GM23338 (cell line): Measurements from ENCODE around the gene NTRK3. TPM values are rescaled to one million over a fixed set of nuclear protein-coding genes. Genes with fewer than 3 reads are reported as not detected.

Source experiments
- ATAC-seq: fragments of 200-7000 bp; cut with Tn5 transposase; 3 replicates; pipeline ENCODE4 v1.9.1; 2020
- DNase-seq: peaks from one replicate; pipeline ENCODE4 v3.0.0-alpha.2; 2015; ENCODE audit warnings: low spot score
- H2AFZ ChIP-seq: fragments of 200-600 bp; sonication (generic); 2 replicates; pipeline ENCODE4 v1.8.0; 2016; ENCODE audit warnings: antibody characterized with exemption, mild to moderate bottlenecking, moderate library complexity
- H3F3A ChIP-seq: fragments of 200-600 bp; sonication (generic); replicated peaks from 2 replicates; pipeline ENCODE4 v1.8.0; 2017; ENCODE audit warnings: antibody characterized with exemption, mixed run types, low read depth
- H3K27ac ChIP-seq: fragments of 200-600 bp; sonication (generic); 2 replicates; pipeline ENCODE4 v1.6.1; 2016; ENCODE audit warnings: low read depth
- H3K27me3 ChIP-seq: fragments of 200-600 bp; sonication (generic); 2 replicates; pipeline ENCODE4 v1.8.0; 2016; ENCODE audit warnings: mild to moderate bottlenecking, mixed run types, moderate library complexity; ENCODE audit not compliant: insufficient read depth
- H3K36me3 ChIP-seq: fragments of 200-600 bp; sonication (generic); 2 replicates; pipeline ENCODE4 v1.8.0; 2016; ENCODE audit warnings: mild to moderate bottlenecking; ENCODE audit not compliant: insufficient read depth
- H3K4me1 ChIP-seq: fragments of 200-600 bp; sonication (generic); 2 replicates; pipeline ENCODE4 v1.8.0; 2016; ENCODE audit warnings: mild to moderate bottlenecking, moderate library complexity; ENCODE audit not compliant: insufficient read depth
- H3K4me2 ChIP-seq: fragments of 200-600 bp; sonication (generic); 2 replicates; pipeline ENCODE4 v1.7.1; 2017; ENCODE audit warnings: mixed run types
- H3K4me3 ChIP-seq: fragments of 200-600 bp; sonication (generic); 2 replicates; pipeline ENCODE4 v1.6.1; 2016; ENCODE audit warnings: mixed run types
- H3K79me2 ChIP-seq: fragments of 200-600 bp; sonication (generic); replicated peaks from 2 replicates; pipeline ENCODE4 v1.8.0; 2017; ENCODE audit warnings: mild to moderate bottlenecking; ENCODE audit not compliant: insufficient read depth
- H3K9me2 ChIP-seq: fragments of 200-600 bp; sonication (generic); 2 replicates; pipeline ENCODE4 v1.8.0; 2017; ENCODE audit not compliant: insufficient read depth
- H4K20me1 ChIP-seq: fragments of 200-600 bp; sonication (generic); replicated peaks from 2 replicates; pipeline ENCODE4 v1.8.0; 2017; ENCODE audit warnings: mild to moderate bottlenecking; ENCODE audit not compliant: insufficient read depth
- H3K27ac Mint-ChIP-seq: 2 replicates; pipeline ENCODE4 v1.8.0; 2020; ENCODE audit warnings: inconsistent platforms, mild to moderate bottlenecking, moderate library complexity, mixed read lengths
- H3K27me3 Mint-ChIP-seq: 3 replicates; pipeline ENCODE4 v1.8.0; 2022; ENCODE audit warnings: low read depth, mild to moderate bottlenecking, moderate library complexity, mixed read lengths, inconsistent platforms; ENCODE audit not compliant: insufficient read depth, poor library complexity
- H3K36me3 Mint-ChIP-seq: 3 replicates; pipeline ENCODE4 v1.8.0; 2021; ENCODE audit warnings: low read depth, mild to moderate bottlenecking, inconsistent platforms, moderate library complexity, mixed read lengths
- H3K4me1 Mint-ChIP-seq: 3 replicates; pipeline ENCODE4 v1.8.0; 2020; ENCODE audit warnings: mild to moderate bottlenecking, inconsistent platforms, mixed read lengths
- H3K4me3 Mint-ChIP-seq: 3 replicates; pipeline ENCODE4 v1.8.0; 2021; ENCODE audit warnings: moderate library complexity, mild to moderate bottlenecking, inconsistent platforms, mixed read lengths
- H3K9me3 Mint-ChIP-seq: 3 replicates; pipeline ENCODE4 v1.8.0; 2020; ENCODE audit warnings: moderate library complexity, mild to moderate bottlenecking, inconsistent platforms, mixed read lengths
- CREB1 ChIP-seq: fragments of 250-450 bp; sonication (Bioruptor Pico); IDR thresholded peaks from 2 replicates; pipeline ENCODE4 v1.5.0; 2020; ENCODE audit warnings: low read depth, mild to moderate bottlenecking, moderate library complexity
- CTCF ChIP-seq, 2 experiments: fragments of 200-600 bp in 1 of 2; sonication (generic) in 1 of 2; conservative IDR thresholded peaks; 2 replicates each; pipeline versions ENCODE4 v1.5.1 to v1.6.1; 2016 to 2017; ENCODE audit warnings: antibody characterized with exemption in 2 of 2, low read depth in 2 of 2, mild to moderate bottlenecking in 2 of 2, moderate library complexity in 1 of 2
- ETS1 ChIP-seq: IDR thresholded peaks from 2 replicates; pipeline ENCODE4 v1.6.1; 2016; ENCODE audit warnings: antibody characterized with exemption
- EZH2 ChIP-seq: fragments of 200-600 bp; sonication (generic); IDR thresholded peaks from one replicate; pipeline ENCODE4 v1.8.0; 2017; ENCODE audit warnings: antibody characterized with exemption, mild to moderate bottlenecking, low read depth; ENCODE audit not compliant: unreplicated experiment
- EZH2phosphoT487 ChIP-seq: fragments of 200-600 bp; sonication (generic); IDR thresholded peaks from one replicate; pipeline ENCODE4 v1.8.1; 2018; ENCODE audit warnings: antibody characterized with exemption; ENCODE audit not compliant: unreplicated experiment
- JUNB ChIP-seq: IDR thresholded peaks from one replicate; pipeline ENCODE4 v1.6.1; 2016; ENCODE audit warnings: antibody characterized with exemption; ENCODE audit not compliant: unreplicated experiment
- NANOG ChIP-seq: IDR thresholded peaks from 2 replicates; pipeline ENCODE4 v1.6.1; 2016; ENCODE audit warnings: antibody characterized with exemption, borderline replicate concordance
- POLR2AphosphoS5 ChIP-seq: IDR thresholded peaks from 2 replicates; pipeline ENCODE4 v1.6.1; 2016; ENCODE audit warnings: antibody characterized with exemption, low read depth
- REST ChIP-seq: IDR thresholded peaks from one replicate; pipeline ENCODE4 v1.6.1; 2018; ENCODE audit warnings: antibody characterized with exemption; ENCODE audit not compliant: unreplicated experiment
- STAT1 ChIP-seq: IDR thresholded peaks from one replicate; pipeline ENCODE4 v1.6.1; 2016; ENCODE audit warnings: antibody characterized with exemption; ENCODE audit not compliant: unreplicated experiment
- ZNF114 ChIP-seq: fragments of 250-450 bp; sonication (Bioruptor Pico); IDR thresholded peaks from 2 replicates; pipeline ENCODE4 v1.5.0; 2020; ENCODE audit warnings: mild to moderate bottlenecking, moderate library complexity
- ZNF331 ChIP-seq: fragments of 250-450 bp; sonication (Bioruptor Pico); IDR thresholded peaks from 2 replicates; pipeline ENCODE4 v1.5.0; 2020; ENCODE audit warnings: low read depth, mild to moderate bottlenecking, moderate library complexity
- polyA plus RNA-seq: library from polyadenylated mRNA; unstranded; fragments of >200 nt; fragmentation: Nextera tagmentation; extraction: Ambion mirVana; gene quantifications from 2 replicates; pipeline ENCODE4 v1.2.1, GENCODE V29; 2016
- total RNA-seq: library from RNA; depleted of rRNA; stranded (reverse); fragments of >200 nt; shearing (Covaris generic); gene quantifications from 2 replicates; pipeline ENCODE4 v1.2.3, GENCODE V29; 2014
- TF ChIP-seq, protein P1 (sequence below): fragments of 250-450 bp; sonication (Bioruptor Pico); IDR thresholded peaks from 2 replicates; pipeline ENCODE4 v1.5.0; 2020; ENCODE audit warnings: mild to moderate bottlenecking, moderate library complexity

NTRK3 gene
- total and polyA plus RNA-seq, 2 experiments from 2014 or later, result 3.1 to 5.3 TPM

DNA sequence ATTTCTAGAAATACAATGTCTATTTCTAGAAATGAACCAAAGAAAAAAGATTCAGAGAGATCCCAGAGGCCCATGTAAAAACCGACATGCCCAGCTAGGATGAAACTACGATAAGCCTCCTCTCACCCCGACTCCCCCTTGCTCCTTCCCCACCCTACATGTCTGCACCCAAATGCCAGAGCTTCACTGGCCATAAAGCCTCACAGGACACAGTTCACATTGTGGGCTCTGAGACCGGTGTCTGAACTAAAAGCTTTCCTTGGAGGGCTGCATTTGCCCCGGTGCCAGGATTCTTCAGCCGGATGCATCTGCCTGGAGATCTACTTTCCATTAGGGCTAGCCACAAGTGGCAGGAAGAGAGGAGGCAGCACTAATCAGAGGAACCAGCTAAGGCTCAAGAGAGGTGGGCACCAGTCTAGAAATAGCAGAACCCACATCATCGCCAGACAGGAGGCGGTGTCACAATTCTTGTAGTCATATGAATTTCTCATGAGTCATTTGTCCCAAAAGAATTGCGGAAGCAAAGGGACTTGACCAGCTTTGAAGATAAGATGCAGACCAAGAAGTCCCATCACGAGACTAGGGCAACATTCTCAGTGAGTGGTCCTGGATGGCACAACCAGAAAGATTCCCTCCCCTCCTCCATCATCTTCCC, 353.6 kb downstream of the NTRK3 start:
- DNase-seq, result no peak

More for the DNA sequence above, 353.6 kb downstream of the NTRK3 start:
- ATAC-seq, result no peak
- TF ChIP-seq JUNB (no peak), ZNF114 (no peak), ETS1 (no peak), EZH2 (no peak), CREB1 (CRISPR knock-in tag) (no peak), STAT1 (no peak), EZH2phosphoT487 (no peak), CTCF (conservative IDR thresholded peaks at IDR 0.05; ENCODE audit: low read depth in 2 of 2) (no peak), ZNF331 (no peak), REST (no peak), POLR2AphosphoS5 (no peak), NANOG (no peak)
- TF ChIP-seq, protein P1, sequence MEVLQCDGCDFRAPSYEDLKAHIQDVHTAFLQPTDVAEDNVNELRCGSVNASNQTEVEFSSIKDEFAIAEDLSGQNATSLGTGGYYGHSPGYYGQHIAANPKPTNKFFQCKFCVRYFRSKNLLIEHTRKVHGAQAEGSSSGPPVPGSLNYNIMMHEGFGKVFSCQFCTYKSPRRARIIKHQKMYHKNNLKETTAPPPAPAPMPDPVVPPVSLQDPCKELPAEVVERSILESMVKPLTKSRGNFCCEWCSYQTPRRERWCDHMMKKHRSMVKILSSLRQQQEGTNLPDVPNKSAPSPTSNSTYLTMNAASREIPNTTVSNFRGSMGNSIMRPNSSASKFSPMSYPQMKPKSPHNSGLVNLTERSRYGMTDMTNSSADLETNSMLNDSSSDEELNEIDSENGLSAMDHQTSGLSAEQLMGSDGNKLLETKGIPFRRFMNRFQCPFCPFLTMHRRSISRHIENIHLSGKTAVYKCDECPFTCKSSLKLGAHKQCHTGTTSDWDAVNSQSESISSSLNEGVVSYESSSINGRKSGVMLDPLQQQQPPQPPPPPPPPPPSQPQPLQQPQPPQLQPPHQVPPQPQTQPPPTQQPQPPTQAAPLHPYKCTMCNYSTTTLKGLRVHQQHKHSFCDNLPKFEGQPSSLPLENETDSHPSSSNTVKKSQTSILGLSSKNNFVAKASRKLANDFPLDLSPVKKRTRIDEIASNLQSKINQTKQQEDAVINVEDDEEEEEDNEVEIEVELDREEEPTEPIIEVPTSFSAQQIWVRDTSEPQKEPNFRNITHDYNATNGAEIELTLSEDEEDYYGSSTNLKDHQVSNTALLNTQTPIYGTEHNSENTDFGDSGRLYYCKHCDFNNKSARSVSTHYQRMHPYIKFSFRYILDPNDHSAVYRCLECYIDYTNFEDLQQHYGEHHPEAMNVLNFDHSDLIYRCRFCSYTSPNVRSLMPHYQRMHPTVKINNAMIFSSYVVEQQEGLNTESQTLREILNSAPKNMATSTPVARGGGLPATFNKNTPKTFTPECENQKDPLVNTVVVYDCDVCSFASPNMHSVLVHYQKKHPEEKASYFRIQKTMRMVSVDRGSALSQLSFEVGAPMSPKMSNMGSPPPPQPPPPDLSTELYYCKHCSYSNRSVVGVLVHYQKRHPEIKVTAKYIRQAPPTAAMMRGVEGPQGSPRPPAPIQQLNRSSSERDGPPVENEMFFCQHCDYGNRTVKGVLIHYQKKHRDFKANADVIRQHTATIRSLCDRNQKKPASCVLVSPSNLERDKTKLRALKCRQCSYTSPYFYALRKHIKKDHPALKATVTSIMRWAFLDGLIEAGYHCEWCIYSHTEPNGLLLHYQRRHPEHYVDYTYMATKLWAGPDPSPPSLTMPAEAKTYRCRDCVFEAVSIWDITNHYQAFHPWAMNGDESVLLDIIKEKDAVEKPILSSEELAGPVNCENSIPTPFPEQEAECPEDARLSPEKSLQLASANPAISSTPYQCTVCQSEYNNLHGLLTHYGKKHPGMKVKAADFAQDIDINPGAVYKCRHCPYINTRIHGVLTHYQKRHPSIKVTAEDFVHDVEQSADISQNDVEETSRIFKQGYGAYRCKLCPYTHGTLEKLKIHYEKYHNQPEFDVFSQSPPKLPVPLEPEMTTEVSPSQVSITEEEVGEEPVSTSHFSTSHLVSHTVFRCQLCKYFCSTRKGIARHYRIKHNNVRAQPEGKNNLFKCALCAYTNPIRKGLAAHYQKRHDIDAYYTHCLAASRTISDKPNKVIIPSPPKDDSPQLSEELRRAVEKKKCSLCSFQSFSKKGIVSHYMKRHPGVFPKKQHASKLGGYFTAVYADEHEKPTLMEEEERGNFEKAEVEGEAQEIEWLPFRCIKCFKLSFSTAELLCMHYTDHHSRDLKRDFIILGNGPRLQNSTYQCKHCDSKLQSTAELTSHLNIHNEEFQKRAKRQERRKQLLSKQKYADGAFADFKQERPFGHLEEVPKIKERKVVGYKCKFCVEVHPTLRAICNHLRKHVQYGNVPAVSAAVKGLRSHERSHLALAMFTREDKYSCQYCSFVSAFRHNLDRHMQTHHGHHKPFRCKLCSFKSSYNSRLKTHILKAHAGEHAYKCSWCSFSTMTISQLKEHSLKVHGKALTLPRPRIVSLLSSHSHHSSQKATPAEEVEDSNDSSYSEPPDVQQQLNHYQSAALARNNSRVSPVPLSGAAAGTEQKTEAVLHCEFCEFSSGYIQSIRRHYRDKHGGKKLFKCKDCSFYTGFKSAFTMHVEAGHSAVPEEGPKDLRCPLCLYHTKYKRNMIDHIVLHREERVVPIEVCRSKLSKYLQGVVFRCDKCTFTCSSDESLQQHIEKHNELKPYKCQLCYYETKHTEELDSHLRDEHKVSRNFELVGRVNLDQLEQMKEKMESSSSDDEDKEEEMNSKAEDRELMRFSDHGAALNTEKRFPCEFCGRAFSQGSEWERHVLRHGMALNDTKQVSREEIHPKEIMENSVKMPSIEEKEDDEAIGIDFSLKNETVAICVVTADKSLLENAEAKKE (CRISPR knock-in tag), result no peak
- H3K27me3 ChIP-seq, result no peaks in the 10 kb centered on the region
- no peaks in the 10 kb centered on the region for H4K20me1 ChIP-seq
- H3K27ac ChIP-seq, result no peak overlapping the region
- Mint-ChIP-seq H3K27ac (no peak overlapping the region), H3K4me3 (no peak overlapping the region), H3K27me3 (peaks cover 8% of the 10 kb centered on the region), H3K4me1 (no peaks in the 10 kb centered on the region; the same call in 2 of the 3 replicates), H3K36me3 (no peaks in the 10 kb centered on the region), H3K9me3 (no peaks in the 10 kb centered on the region)
- no peak overlapping the region for H2AFZ ChIP-seq
- H3K9me2 ChIP-seq, result no peaks in the 10 kb centered on the region
- H3F3A ChIP-seq, result no peaks in the 10 kb centered on the region
- H3K4me1 ChIP-seq, result no peaks in the 10 kb centered on the region
- H3K4me3 ChIP-seq, result no peak overlapping the region
- H3K36me3 ChIP-seq, result no peaks in the 10 kb centered on the region
- H3K4me2 ChIP-seq, result no peak overlapping the region
- H3K79me2 ChIP-seq, result no peaks in the 10 kb centered on the region
